Smooth muscle cell (in vitro differentiated cells): ENCODE data around the gene UBTF. TPM values are rescaled to one million over a fixed set of nuclear protein-coding genes. Genes with fewer than 3 reads are reported as not detected.

ENCODE experiments used
- DNase-seq: peaks from one replicate; lab custom pipeline; 2025; ENCODE audit not compliant: unreplicated experiment; lab: John Stamatoyannopoulos, UW
- H2AFZ ChIP-seq: fragments of 200-600 bp; sonication (generic); 2 replicates; pipeline ENCODE4 v1.6.0; 2016; ENCODE audit warnings: antibody characterized with exemption, low read depth, mild to moderate bottlenecking
- H3F3A ChIP-seq: fragments of 200-600 bp; sonication (generic); 2 replicates; pipeline ENCODE4 v1.6.0; 2017; ENCODE audit warnings: antibody characterized with exemption, low read depth
- H3K27ac ChIP-seq: fragments of 200-600 bp; sonication (generic); 2 replicates; pipeline ENCODE4 v1.5.1; 2016; ENCODE audit warnings: low read depth, mild to moderate bottlenecking
- H3K27me3 ChIP-seq: fragments of 200-600 bp; sonication (generic); 2 replicates; pipeline ENCODE4 v1.6.1; 2016; ENCODE audit warnings: low read depth, mild to moderate bottlenecking
- H3K36me3 ChIP-seq: fragments of 200-600 bp; sonication (generic); 2 replicates; pipeline ENCODE4 v1.5.1; 2016; ENCODE audit warnings: low read depth
- H3K4me1 ChIP-seq: fragments of 200-600 bp; sonication (generic); 2 replicates; pipeline ENCODE4 v1.5.1; 2016; ENCODE audit warnings: low read depth
- H3K4me2 ChIP-seq: fragments of 200-600 bp; sonication (generic); 2 replicates; pipeline ENCODE4 v1.6.0; 2016; ENCODE audit warnings: mild to moderate bottlenecking
- H3K4me3 ChIP-seq: fragments of 200-600 bp; sonication (generic); 2 replicates; pipeline ENCODE4 v1.5.1; 2016; ENCODE audit warnings: mild to moderate bottlenecking
- H3K79me2 ChIP-seq: fragments of 200-600 bp; sonication (generic); 2 replicates; pipeline ENCODE4 v1.6.0; 2016; ENCODE audit warnings: low read depth, mild to moderate bottlenecking
- H3K9ac ChIP-seq: fragments of 200-600 bp; sonication (generic); 2 replicates; pipeline ENCODE4 v1.6.0; 2016; ENCODE audit warnings: low read depth
- H3K9me3 ChIP-seq: fragments of 200-600 bp; sonication (generic); replicated peaks from 2 replicates; pipeline ENCODE4 v1.5.1; 2016; ENCODE audit warnings: low read depth
- H4K20me1 ChIP-seq: fragments of 200-600 bp; sonication (generic); 2 replicates; pipeline ENCODE4 v1.6.0; 2016; ENCODE audit warnings: low read depth
- CTCF ChIP-seq: fragments of 200-600 bp; sonication (generic); IDR thresholded peaks from 2 replicates; pipeline ENCODE4 v1.5.1; 2017; ENCODE audit warnings: borderline replicate concordance, mild to moderate bottlenecking, antibody characterized with exemption; ENCODE audit not compliant: insufficient read depth, poor library complexity, severe bottlenecking
- WGBS: methylation state at CpG from one replicate; pipeline ENCODE4 v1.1.7; 2016; ENCODE audit warnings: low lambda C conversion rate; 5-methylcytosine and 5-hydroxymethylcytosine counted together
- polyA plus RNA-seq: library from polyadenylated mRNA; unstranded; fragments of >200 nt; fragmentation: Nextera tagmentation; extraction: Ambion mirVana; gene quantifications from 2 replicates; pipeline ENCODE4 v1.2.1, GENCODE V29; 2016
- total RNA-seq: library from RNA; depleted of rRNA; stranded (reverse); fragments of >200 nt; gene quantifications from 2 replicates; pipeline ENCODE4 v1.2.3, GENCODE V29; 2014

Gene UBTF
- total and polyA plus RNA-seq, 2 experiments from 2014 or later: 18.2 to 22.1 TPM

- H3K9me3 ChIP-seq: no peaks in the 10 kb centered on the region
- no peak overlapping the region for H2AFZ ChIP-seq
- no peak overlapping the region for H3K4me2 ChIP-seq
- H3K36me3 ChIP-seq: no peaks in the 10 kb centered on the region
- TF ChIP-seq CTCF: no peak
- no peaks in the 10 kb centered on the region for H3K27me3 ChIP-seq
- H3K4me1 ChIP-seq: no peaks in the 10 kb centered on the region
- no peak overlapping the region for H3K27ac ChIP-seq
- H3K9ac ChIP-seq: no peak overlapping the region
- no peak overlapping the region for H3K4me3 ChIP-seq
- no peaks in the 10 kb centered on the region for H4K20me1 ChIP-seq
- H3K79me2 ChIP-seq: no peaks in the 10 kb centered on the region
- no peaks in the 10 kb centered on the region for H3F3A ChIP-seq
- WGBS: 82% methylated on average over 4 of the region's 4 CpGs
- DNase-seq: no peak
Measured at GRCh38 chr17:44256671-44257070, 37.2 kb upstream of the UBTF start.

GRCh38 chr17:44255915-44256314 is 36.4 kb upstream of the UBTF start:
- Histone ChIP-seq H3F3A (no peaks in the 10 kb centered on the region), H3K4me3 (no peak overlapping the region)

DNA sequence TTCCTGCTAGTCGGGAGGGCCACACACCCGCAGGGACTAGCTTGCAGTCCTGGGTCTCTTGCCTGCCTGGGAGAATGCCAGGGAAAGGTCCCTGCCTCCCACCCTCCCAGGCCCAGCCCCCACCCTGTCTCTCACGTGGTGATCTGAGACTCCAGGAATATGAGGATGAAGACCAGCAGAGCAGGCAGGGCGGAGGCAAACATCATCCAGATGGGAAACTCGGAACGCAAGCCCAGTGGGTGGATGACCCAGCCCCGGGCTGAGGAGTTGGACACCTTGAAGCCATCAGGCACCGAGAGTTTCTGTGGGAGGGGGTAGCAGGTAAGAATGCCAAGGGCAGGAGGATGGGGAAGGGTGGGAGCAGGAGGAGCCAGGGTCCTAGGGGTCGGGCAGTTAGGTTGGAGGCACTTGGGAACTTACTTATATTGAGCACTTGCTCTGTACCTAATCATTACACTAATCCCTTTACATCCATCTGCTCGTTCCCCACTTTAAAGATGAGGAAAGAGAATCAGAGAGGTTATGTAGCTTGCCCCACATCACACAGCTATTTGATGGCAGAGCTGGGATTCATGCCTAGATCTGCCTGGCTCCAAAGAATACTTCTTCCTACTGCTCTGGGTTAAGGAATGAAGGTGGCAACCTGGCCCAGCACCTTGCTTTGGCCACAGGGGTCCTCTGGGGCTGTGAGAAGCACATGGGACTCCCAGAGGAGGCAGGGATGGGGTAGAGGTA is 35.1 kb upstream of the UBTF start:
- no peaks in the 10 kb centered on the region for H3K79me2 ChIP-seq
- H3K9me3 ChIP-seq: no peaks in the 10 kb centered on the region
- no peaks in the 10 kb centered on the region for H3K27me3 ChIP-seq
- 81% methylated on average over 10 of the region's 10 CpGs for WGBS
- no peak for TF ChIP-seq CTCF
- no peak overlapping the region for H2AFZ ChIP-seq
- H3K4me2 ChIP-seq: no peak overlapping the region
- H3F3A ChIP-seq: no peaks in the 10 kb centered on the region
- no peak overlapping the region for H3K9ac ChIP-seq
- no peak overlapping the region for H3K27ac ChIP-seq
- H3K36me3 ChIP-seq: no peaks in the 10 kb centered on the region
- no peak for DNase-seq
- no peaks in the 10 kb centered on the region for H3K4me1 ChIP-seq
- H3K4me3 ChIP-seq: no peak overlapping the region
- H4K20me1 ChIP-seq: no peaks in the 10 kb centered on the region

More at GRCh38 chr17:44255915-44256314, 36.4 kb upstream of the UBTF start:
- H3K4me2 ChIP-seq: no peak overlapping the region
- TF ChIP-seq CTCF: no peak
- no peaks in the 10 kb centered on the region for H3K27me3 ChIP-seq
- no peaks in the 10 kb centered on the region for H3K79me2 ChIP-seq
- no peaks in the 10 kb centered on the region for H3K4me1 ChIP-seq
- no peaks in the 10 kb centered on the region for H3K36me3 ChIP-seq
- no peak overlapping the region for H2AFZ ChIP-seq
- H4K20me1 ChIP-seq: no peaks in the 10 kb centered on the region
- DNase-seq: no peak
- no peak overlapping the region for H3K9ac ChIP-seq
- no peak overlapping the region for H3K27ac ChIP-seq
- H3K9me3 ChIP-seq: no peaks in the 10 kb centered on the region
- 86% methylated on average over 2 of the region's 2 CpGs for WGBS

GRCh38 chr17:44253006-44253405 is 33.5 kb upstream of the UBTF start:
- Histone ChIP-seq H3K79me2 (no peaks in the 10 kb centered on the region), H3K9ac (no peak overlapping the region), H3F3A (no peaks in the 10 kb centered on the region), H3K4me2 (no peak overlapping the region), H3K4me1 (no peaks in the 10 kb centered on the region), H3K4me3 (no peak overlapping the region), H3K27ac (no peak overlapping the region), H4K20me1 (no peaks in the 10 kb centered on the region), H3K27me3 (no peaks in the 10 kb centered on the region), H3K36me3 (no peaks in the 10 kb centered on the region), H3K9me3 (no peaks in the 10 kb centered on the region), H2AFZ (no peak overlapping the region)
- no peak for TF ChIP-seq CTCF
- DNase-seq: no peak
- WGBS: 91% methylated on average over 10 of the region's 14 CpGs
